CD4-positive, CD25-positive, alpha-beta regulatory T cell (primary cell): ENCODE results near the gene TMA7B. TPM values are rescaled to one million over a fixed set of nuclear protein-coding genes. Genes with fewer than 3 reads are reported as not detected.

Experiments used
- ATAC-seq, 2 donors: fragments of 150-1000 bp; cut with Tn5 transposase; one replicate each; pipeline ENCODE4 v1.10.0; 2021; ENCODE audit warnings: low read depth in 2 of 2, moderate number of reproducible peaks in 2 of 2, moderate library complexity in 1 of 2
- DNase-seq, 3 donors: peaks; one replicate each; pipeline versions ENCODE4 v3.0.0 to v3.0.0-alpha.2; 2012 to 2022; ENCODE audit warnings: mixed read lengths in 1 of 3
- H3K27ac ChIP-seq: one replicate; pipeline ENCODE4 v1.7.0; 2013; ENCODE audit warnings: mild to moderate bottlenecking, low read length; ENCODE audit not compliant: insufficient read depth, poor library complexity, severe bottlenecking
- H3K27me3 ChIP-seq: one replicate; pipeline ENCODE4 v1.7.0; 2013; ENCODE audit warnings: low read length; ENCODE audit not compliant: control insufficient read depth, insufficient read depth
- H3K36me3 ChIP-seq: one replicate; pipeline ENCODE4 v1.7.0; 2013; ENCODE audit warnings: mild to moderate bottlenecking, low read length, moderate library complexity; ENCODE audit not compliant: control insufficient read depth, insufficient read depth
- H3K4me1 ChIP-seq: 2 replicates; pipeline ENCODE4 v1.7.0; 2013; ENCODE audit warnings: mild to moderate bottlenecking, low read length; ENCODE audit not compliant: insufficient read depth, control insufficient read depth, poor library complexity, severe bottlenecking
- H3K4me3 ChIP-seq: one replicate; pipeline ENCODE4 v1.7.0; 2013; ENCODE audit warnings: low read depth, mild to moderate bottlenecking, low read length, moderate library complexity
- H3K9me3 ChIP-seq, 2 experiments: 1 replicate in 1 of 2; 2 replicates in 1 of 2; pipeline ENCODE4 v1.7.0; 2013; ENCODE audit warnings: low read length in 2 of 2, mild to moderate bottlenecking in 1 of 2, moderate library complexity in 1 of 2; ENCODE audit not compliant: control insufficient read depth in 2 of 2
- H3K27ac Mint-ChIP-seq, 3 donors: one replicate each; pipeline ENCODE4 v1.8.0; 2020 to 2022; ENCODE audit warnings: mild to moderate bottlenecking in 3 of 3, mixed read lengths in 3 of 3, moderate library complexity in 2 of 3
- H3K27me3 Mint-ChIP-seq: one replicate; pipeline ENCODE4 v1.8.0; 2022; ENCODE audit warnings: mild to moderate bottlenecking, mixed read lengths
- H3K36me3 Mint-ChIP-seq: one replicate; pipeline ENCODE4 v1.8.0; 2020; ENCODE audit warnings: mixed read lengths
- H3K4me1 Mint-ChIP-seq, 4 donors: one replicate each; pipeline ENCODE4 v1.8.0; 2020 to 2022; ENCODE audit warnings: mixed read lengths in 4 of 4, mild to moderate bottlenecking in 1 of 4
- H3K4me3 Mint-ChIP-seq, 4 donors: one replicate each; pipeline ENCODE4 v1.8.0; 2020 to 2022; ENCODE audit warnings: mild to moderate bottlenecking in 4 of 4, mixed read lengths in 4 of 4, moderate library complexity in 3 of 4
- H3K9me3 Mint-ChIP-seq, 7 donors: one replicate each; pipeline ENCODE4 v1.8.0; 2020 to 2022; ENCODE audit warnings: mixed read lengths in 7 of 7, mild to moderate bottlenecking in 3 of 7, moderate library complexity in 2 of 7
- polyA plus RNA-seq, 4 donors: library from polyadenylated mRNA; unstranded; fragments of 300-500 nt; fragmentation: Illumina TruSeq; gene quantifications; one replicate each; pipeline ENCODE4 v1.2.3, GENCODE V29; 2021
- total RNA-seq: library from RNA; stranded (reverse); gene quantifications from one replicate; pipeline ENCODE4 v1.2.3, GENCODE V29; 2022

The TMA7B gene
- total and polyA plus RNA-seq, 5 donors from 2014 or later, result 0.91 to 13.0 (median 1.7) TPM

DNA sequence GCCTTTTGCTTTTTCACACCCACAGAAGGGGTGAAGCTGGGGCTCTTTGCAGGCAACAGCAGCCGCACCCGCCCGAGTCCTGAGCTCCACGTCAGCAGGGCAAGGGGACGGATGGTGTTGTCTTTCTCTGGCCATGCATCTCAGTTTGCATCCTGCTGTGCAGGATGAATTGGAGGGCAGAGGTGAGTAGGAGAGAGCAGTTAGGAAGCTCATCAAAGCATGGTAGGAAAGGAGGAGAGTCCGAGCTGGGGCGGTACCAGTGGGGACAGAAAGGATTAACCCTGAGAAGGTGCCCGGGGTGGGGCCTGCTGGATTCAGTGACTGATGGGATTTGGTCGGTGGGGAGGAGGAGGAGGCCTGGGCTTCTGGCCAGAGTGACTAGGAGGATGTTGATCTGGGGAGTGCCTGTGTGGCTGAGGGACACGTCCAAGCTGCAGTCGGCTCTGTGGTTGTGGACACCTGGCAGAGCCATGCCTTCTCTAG, 49.1 kb downstream of the TMA7B start:
- no peak for ATAC-seq
- Histone ChIP-seq H3K4me3 (no peak overlapping the region), H3K27ac (no peak overlapping the region)

GRCh38 chr22:40009951-40010671, 49.9 kb downstream of the TMA7B start:
- Histone ChIP-seq H3K9me3 (no peaks in the 10 kb centered on the region), H3K4me1 (no peaks in the 10 kb centered on the region), H3K27ac (no peak overlapping the region), H3K36me3 (no peaks in the 10 kb centered on the region), H3K4me3 (peak overlapping the region; percentile 40), H3K27me3 (no peaks in the 10 kb centered on the region)
- Mint-ChIP-seq H3K9me3 (no peaks in the 10 kb centered on the region), H3K27me3 (peaks cover 36% of the 10 kb centered on the region), H3K27ac (peak overlapping the region; percentile 32 to 85 (median 54)), H3K4me1 (peaks cover 0 to 11% (median 8%) of the 10 kb centered on the region in 4 donors), H3K36me3 (no peaks in the 10 kb centered on the region), H3K4me3 (peak overlapping the region in 3 of 4 donors; percentile 76 to 84 (median 77))
- DNase-seq, result peak in 2 of 3 donors; percentile 41 to 64
- ATAC-seq, result peak; percentile 62 to 78

More for the DNA sequence above, 49.1 kb downstream of the TMA7B start:
- H3K4me1 ChIP-seq, result no peaks in the 10 kb centered on the region
- DNase-seq, result no peak
- Mint-ChIP-seq H3K27ac (peak overlapping the region in 2 of 3 donors; percentile 54 to 85), H3K36me3 (no peaks in the 10 kb centered on the region), H3K4me1 (peaks cover 0 to 10% (median 7%) of the 10 kb centered on the region in 4 donors), H3K9me3 (no peaks in the 10 kb centered on the region), H3K4me3 (peak overlapping the region in 1 of 4 donors; percentile 77), H3K27me3 (peaks cover 30% of the 10 kb centered on the region)
- H3K9me3 ChIP-seq, result no peaks in the 10 kb centered on the region
- no peaks in the 10 kb centered on the region for H3K27me3 ChIP-seq
- no peaks in the 10 kb centered on the region for H3K36me3 ChIP-seq

GRCh38 chr22:40010746-40011145, 50.5 kb downstream of the TMA7B start:
- Histone ChIP-seq H3K27ac (no peak overlapping the region), H3K27me3 (no peaks in the 10 kb centered on the region), H3K9me3 (no peaks in the 10 kb centered on the region), H3K4me3 (no peak overlapping the region), H3K36me3 (no peaks in the 10 kb centered on the region), H3K4me1 (no peaks in the 10 kb centered on the region)
- H3K4me1 Mint-ChIP-seq, result peaks cover 0 to 11% (median 8%) of the 10 kb centered on the region in 4 donors
- H3K4me3 Mint-ChIP-seq, result no peak overlapping the region
- H3K27ac Mint-ChIP-seq, result no peak overlapping the region
- DNase-seq (no peak), ATAC-seq (no peak)
- no peaks in the 10 kb centered on the region for H3K36me3 Mint-ChIP-seq
- H3K9me3 Mint-ChIP-seq, result peaks cover 0 to 3% (median 0%) of the 10 kb centered on the region in 7 donors
- H3K27me3 Mint-ChIP-seq, result peaks cover 40% of the 10 kb centered on the region

Other genes starting within 250 kb of the TMA7B start
- not detected for gene ENTHD1, start 66.6 kb upstream of the TMA7B start, total RNA-seq
- under 1 TPM; 0.13 to 0.32 (median 0.18) TPM for gene ENTHD1, start 66.6 kb upstream of the TMA7B start, polyA plus RNA-seq
- gene GRAP2, start 59.3 kb upstream of the TMA7B start, total RNA-seq, result 160 TPM
- gene GRAP2, start 59.3 kb upstream of the TMA7B start, polyA plus RNA-seq, result 10 to 100 TPM; 48.9 to 79.2 (median 52.2) TPM
- 3.2 TPM for gene FAM83F, start 34.6 kb downstream of the TMA7B start, total RNA-seq
- under 1 TPM in 3 of 4 donors, not detected in 1; 0.01 to 0.05 (median 0.03) TPM for gene FAM83F, start 34.6 kb downstream of the TMA7B start, polyA plus RNA-seq
- gene TNRC6B, start 217.5 kb downstream of the TMA7B start, total RNA-seq, result 144 TPM
- 10 to 100 TPM; 50.6 to 79.7 (median 65.1) TPM for gene TNRC6B, start 217.5 kb downstream of the TMA7B start, polyA plus RNA-seq